Measurements from ENCODE around the gene KLF7. TPM values are rescaled to one million over a fixed set of nuclear protein-coding genes. Genes with fewer than 3 reads are reported as not detected.

KLF7 gene
- total RNA-seq, 2 experiments from 2014 or later: 4.7 to 6.8 TPM

- DNase-seq: no peak
- H3K36me3 Mint-ChIP-seq: peaks cover 4% of the 10 kb centered on the region
- ATAC-seq: no peak
- H3K4me3 Mint-ChIP-seq: no peak overlapping the region
- CTCF ChIA-PET: no interaction called here
- H3K4me1 Mint-ChIP-seq: no peaks in the 10 kb centered on the region
- peaks cover 2% of the 10 kb centered on the region for H3K27me3 Mint-ChIP-seq
- no peaks in the 10 kb centered on the region for H3K9me3 Mint-ChIP-seq (ENCODE audit: low read depth)
- no peak overlapping the region for H3K27ac Mint-ChIP-seq
Measured at GRCh38 chr2:207122651-207123334, 43.0 kb downstream of the KLF7 start.

GRCh38 chr2:207121784-207122183 lies 44.0 kb downstream of the KLF7 start:
- H3K27ac Mint-ChIP-seq: no peak overlapping the region

GRCh38 chr2:207119048-207119447 lies 46.7 kb downstream of the KLF7 start:
- no peak for DNase-seq
- no peaks in the 10 kb centered on the region for H3K9me3 Mint-ChIP-seq (ENCODE audit: low read depth)
- CTCF ChIA-PET: no interaction called here
- no peak overlapping the region for H3K27ac Mint-ChIP-seq
- ATAC-seq: no peak
- no peaks in the 10 kb centered on the region for H3K4me1 Mint-ChIP-seq
- H3K36me3 Mint-ChIP-seq: no peaks in the 10 kb centered on the region
- H3K4me3 Mint-ChIP-seq: no peak overlapping the region
- H3K27me3 Mint-ChIP-seq: peaks cover 3% of the 10 kb centered on the region

More at GRCh38 chr2:207121784-207122183, 44.0 kb downstream of the KLF7 start:
- DNase-seq (no peak), ATAC-seq (no peak)
- H3K4me1 Mint-ChIP-seq: no peaks in the 10 kb centered on the region
- H3K36me3 Mint-ChIP-seq: peaks cover 1% of the 10 kb centered on the region
- H3K27me3 Mint-ChIP-seq: peaks cover 2% of the 10 kb centered on the region
- H3K9me3 Mint-ChIP-seq (ENCODE audit: low read depth): no peaks in the 10 kb centered on the region
- CTCF ChIA-PET: no interaction called here
- no peak overlapping the region for H3K4me3 Mint-ChIP-seq

GRCh38 chr2:207117668-207118067 lies 48.1 kb downstream of the KLF7 start:
- peaks cover 3% of the 10 kb centered on the region for H3K27me3 Mint-ChIP-seq
- no peaks in the 10 kb centered on the region for H3K9me3 Mint-ChIP-seq (ENCODE audit: low read depth)
- no peak for ATAC-seq

GRCh38 chr2:207115715-207116364 lies 49.9 kb downstream of the KLF7 start:
- DNase-seq (no peak), ATAC-seq (no peak)
- Mint-ChIP-seq H3K27me3 (peaks cover 3% of the 10 kb centered on the region), H3K27ac (no peak overlapping the region), H3K4me1 (no peaks in the 10 kb centered on the region), H3K36me3 (no peaks in the 10 kb centered on the region), H3K4me3 (no peak overlapping the region), H3K9me3 (ENCODE audit: low read depth) (no peaks in the 10 kb centered on the region)
- CTCF ChIA-PET: no interaction called here

More at GRCh38 chr2:207117668-207118067, 48.1 kb downstream of the KLF7 start:
- H3K4me3 Mint-ChIP-seq: no peak overlapping the region
- CTCF ChIA-PET: no interaction called here
- no peaks in the 10 kb centered on the region for H3K4me1 Mint-ChIP-seq
- DNase-seq: no peak
- no peaks in the 10 kb centered on the region for H3K36me3 Mint-ChIP-seq
- no peak overlapping the region for H3K27ac Mint-ChIP-seq

GRCh38 chr2:207113414-207113813 lies 52.3 kb downstream of the KLF7 start:
- no peaks in the 10 kb centered on the region for H3K9me3 Mint-ChIP-seq (ENCODE audit: low read depth)
- no peak overlapping the region for H3K27ac Mint-ChIP-seq
- CTCF ChIA-PET: no interaction called here
- no peaks in the 10 kb centered on the region for H3K4me1 Mint-ChIP-seq
- peaks cover 3% of the 10 kb centered on the region for H3K27me3 Mint-ChIP-seq
- DNase-seq (no peak), ATAC-seq (no peak)
- no peaks in the 10 kb centered on the region for H3K36me3 Mint-ChIP-seq
- no peak overlapping the region for H3K4me3 Mint-ChIP-seq

- CTCF ChIA-PET: no interaction called here
- no peak for ATAC-seq
- Mint-ChIP-seq H3K9me3 (ENCODE audit: low read depth) (no peaks in the 10 kb centered on the region), H3K36me3 (no peaks in the 10 kb centered on the region), H3K4me1 (no peaks in the 10 kb centered on the region), H3K27me3 (peaks cover 3% of the 10 kb centered on the region), H3K27ac (no peak overlapping the region), H3K4me3 (no peak overlapping the region)
- DNase-seq: no peak
Measured at GRCh38 chr2:207112785-207113184, 53.0 kb downstream of the KLF7 start.

GRCh38 chr2:207112383-207112782 lies 53.4 kb downstream of the KLF7 start:
- no peak overlapping the region for H3K4me3 Mint-ChIP-seq
- peaks cover 3% of the 10 kb centered on the region for H3K27me3 Mint-ChIP-seq
- no peaks in the 10 kb centered on the region for H3K4me1 Mint-ChIP-seq
- H3K9me3 Mint-ChIP-seq (ENCODE audit: low read depth): no peaks in the 10 kb centered on the region
- CTCF ChIA-PET: no interaction called here
- no peak overlapping the region for H3K27ac Mint-ChIP-seq
- H3K36me3 Mint-ChIP-seq: no peaks in the 10 kb centered on the region
- ATAC-seq (no peak), DNase-seq (no peak)

GRCh38 chr2:207111757-207112156 lies 54.0 kb downstream of the KLF7 start:
- Mint-ChIP-seq H3K27ac (no peak overlapping the region), H3K4me1 (no peaks in the 10 kb centered on the region), H3K36me3 (peaks cover 2% of the 10 kb centered on the region), H3K9me3 (ENCODE audit: low read depth) (no peaks in the 10 kb centered on the region), H3K4me3 (no peak overlapping the region), H3K27me3 (peaks cover 3% of the 10 kb centered on the region)
- ATAC-seq (no peak), DNase-seq (no peak)
- CTCF ChIA-PET: no interaction called here

- Mint-ChIP-seq H3K4me1 (no peaks in the 10 kb centered on the region), H3K27me3 (no peaks in the 10 kb centered on the region), H3K36me3 (peaks cover 2% of the 10 kb centered on the region), H3K4me3 (no peak overlapping the region), H3K27ac (no peak overlapping the region), H3K9me3 (ENCODE audit: low read depth) (no peaks in the 10 kb centered on the region)
- CTCF ChIA-PET: no interaction called here
- ATAC-seq: no peak
- DNase-seq: no peak
Measured at GRCh38 chr2:207110715-207111114, 55.0 kb downstream of the KLF7 start.

GRCh38 chr2:207110310-207110709 lies 55.4 kb downstream of the KLF7 start:
- CTCF ChIA-PET: no interaction called here
- Mint-ChIP-seq H3K4me3 (no peak overlapping the region), H3K36me3 (peaks cover 2% of the 10 kb centered on the region), H3K4me1 (no peaks in the 10 kb centered on the region), H3K27ac (no peak overlapping the region), H3K27me3 (no peaks in the 10 kb centered on the region), H3K9me3 (ENCODE audit: low read depth) (no peaks in the 10 kb centered on the region)
- no peak for DNase-seq
- ATAC-seq: no peak

- Mint-ChIP-seq H3K9me3 (ENCODE audit: low read depth) (no peaks in the 10 kb centered on the region), H3K4me3 (no peak overlapping the region), H3K27ac (no peak overlapping the region), H3K36me3 (peaks cover 2% of the 10 kb centered on the region), H3K4me1 (no peaks in the 10 kb centered on the region), H3K27me3 (no peaks in the 10 kb centered on the region)
- CTCF ChIA-PET: no interaction called here
- ATAC-seq: no peak
- no peak for DNase-seq
Measured at GRCh38 chr2:207109768-207110167, 56.0 kb downstream of the KLF7 start.

GRCh38 chr2:207108440-207108839 lies 57.3 kb downstream of the KLF7 start:
- Mint-ChIP-seq H3K4me1 (no peaks in the 10 kb centered on the region), H3K27ac (no peak overlapping the region), H3K27me3 (no peaks in the 10 kb centered on the region), H3K36me3 (peaks cover 2% of the 10 kb centered on the region), H3K4me3 (no peak overlapping the region), H3K9me3 (ENCODE audit: low read depth) (no peaks in the 10 kb centered on the region)
- CTCF ChIA-PET: no interaction called here
- DNase-seq (no peak), ATAC-seq (no peak)

GRCh38 chr2:207107551-207107950 lies 58.2 kb downstream of the KLF7 start:
- CTCF ChIA-PET: no interaction called here
- H3K4me3 Mint-ChIP-seq: no peak overlapping the region
- no peak for ATAC-seq

More at GRCh38 chr2:207107551-207107950, 58.2 kb downstream of the KLF7 start:
- Mint-ChIP-seq H3K9me3 (ENCODE audit: low read depth) (no peaks in the 10 kb centered on the region), H3K27me3 (no peaks in the 10 kb centered on the region), H3K36me3 (peaks cover 2% of the 10 kb centered on the region), H3K27ac (no peak overlapping the region), H3K4me1 (no peaks in the 10 kb centered on the region)
- no peak for DNase-seq

Data from activated CD8-positive, alpha-beta memory T cell treated with anti-CD3 and anti-CD28 coated beads, Interleukin-2, amount 10 ng/mL, durations not matched to agents 7 days and 5 days (primary cell).